GM12878 (cell line): Measurements from ENCODE around the gene PTPN22. TPM values are rescaled to one million over a fixed set of nuclear protein-coding genes. Genes with fewer than 3 reads are reported as not detected.

ENCODE experiments used
- ATAC-seq: fragments of 200-7000 bp; cut with Tn5 transposase; 3 replicates; pipeline ENCODE4 v1.9.1; 2020; ENCODE audit warnings: mild to moderate bottlenecking, moderate library complexity
- BruUV-seq: library from RNA; stranded (reverse); fragments of 400-500 nt; replicated peaks from 2 replicates; lab custom pipeline; 2021; lab: Mats Ljungman, UMichigan
- CTCF ChIA-PET: fragments of 300-600 bp; sonication (Branson Sonifier 250); formaldehyde crosslinking; extraction: SDS; loops from one replicate; lab custom pipeline; 2021; ENCODE audit warnings: inconsistent platforms; lab: Yijun Ruan, JAX
- POLR2A ChIA-PET: fragments of 350-600 bp; formaldehyde crosslinking; extraction: SDS; loops from one replicate; lab custom pipeline; 2021; ENCODE audit warnings: inconsistent platforms; lab: Charles Lee
- RAD21 ChIA-PET: fragments of 300-600 bp; sonication (Branson Sonifier 250); formaldehyde crosslinking; loops from one replicate; lab custom pipeline; 2023; ENCODE audit warnings: antibody characterized with exemption; ENCODE audit not compliant: unreplicated experiment; lab: Charles Lee
- SMC1A ChIA-PET: fragments of 300-600 bp; sonication (Branson Sonifier 250); formaldehyde crosslinking; loops from one replicate; lab custom pipeline; 2023; ENCODE audit not compliant: unreplicated experiment, uncharacterized antibody; lab: Charles Lee
- DNase-seq: peaks from one replicate; pipeline ENCODE4 v3.0.0-alpha.2; 2011; ENCODE audit warnings: low read depth, low spot score
- FAIRE-seq: peaks from 3 replicates; lab custom pipeline; 2011; peaks lifted over from hg19 to GRCh38; lab: Jason Lieb, UNC
- H2AFZ ChIP-seq: 2 replicates; pipeline ENCODE4 v1.6.0; 2011; ENCODE audit warnings: low read depth, low read length, control low read depth; ENCODE audit not compliant: control insufficient read depth
- H3K27ac ChIP-seq: 2 replicates; pipeline ENCODE4 v1.5.1; 2011; ENCODE audit warnings: control low read depth; ENCODE audit not compliant: control insufficient read depth, insufficient read depth
- H3K27me3 ChIP-seq, 2 experiments: replicated peaks in 1 of 2; 2 replicates each; pipeline versions ENCODE4 v1.6.0 to v1.6.1; 2011; ENCODE audit warnings: low read length in 1 of 2; ENCODE audit not compliant: control insufficient read depth in 2 of 2, insufficient read depth in 2 of 2
- H3K36me3 ChIP-seq, 2 experiments: 2 replicates each; pipeline ENCODE4 v1.5.1; 2011; ENCODE audit warnings: low read length in 1 of 2; ENCODE audit not compliant: control insufficient read depth in 2 of 2, insufficient read depth in 2 of 2
- H3K4me1 ChIP-seq: 2 replicates; pipeline ENCODE4 v1.6.1; 2011; ENCODE audit warnings: mild to moderate bottlenecking, low read length, moderate library complexity, mixed read lengths; ENCODE audit not compliant: control insufficient read depth, insufficient read depth
- H3K4me2 ChIP-seq: 2 replicates; pipeline ENCODE4 v1.6.0; 2011; ENCODE audit warnings: control low read depth; ENCODE audit not compliant: control insufficient read depth, insufficient read depth
- H3K4me3 ChIP-seq: fragments of 200-600 bp; sonication (generic); 2 replicates; pipeline ENCODE4 v1.5.1; 2016
- H3K79me2 ChIP-seq: 2 replicates; pipeline ENCODE4 v1.6.0; 2011; ENCODE audit warnings: low read length; ENCODE audit not compliant: control insufficient read depth, insufficient read depth
- H3K9ac ChIP-seq: 2 replicates; pipeline ENCODE4 v1.8.0; 2011; ENCODE audit warnings: low read length, control low read depth, mixed read lengths; ENCODE audit not compliant: control insufficient read depth, insufficient read depth
- H3K9me3 ChIP-seq: replicated peaks from 3 replicates; pipeline ENCODE4 v1.5.1; 2011; ENCODE audit warnings: mild to moderate bottlenecking, low read length; ENCODE audit not compliant: control insufficient read depth, insufficient read depth
- H4K20me1 ChIP-seq: 2 replicates; pipeline ENCODE4 v1.6.0; 2011; ENCODE audit not compliant: control insufficient read depth, insufficient read depth
- ATF3 ChIP-seq: IDR thresholded peaks from 2 replicates; pipeline ENCODE4 v1.6.1; 2011; ENCODE audit warnings: low read depth, mild to moderate bottlenecking, low read length, moderate library complexity, borderline replicate concordance; ENCODE audit errors: extremely low read depth
- BCL11A ChIP-seq: IDR thresholded peaks from 2 replicates; pipeline ENCODE4 v1.6.1; 2011; ENCODE audit warnings: low read depth, low read length
- EP300 ChIP-seq, 2 experiments: fragments of 150-350 bp in 1 of 2; IDR thresholded peaks; 2 replicates each; pipeline ENCODE4 v1.6.1; 2011 to 2012; ENCODE audit warnings: low read depth in 2 of 2, low read length in 2 of 2, borderline replicate concordance in 1 of 2, improper control_type of control experiment in 1 of 2, inconsistent platforms in 1 of 2; ENCODE audit not compliant: control insufficient read depth in 1 of 2
- EZH2 ChIP-seq: IDR thresholded peaks from 2 replicates; pipeline ENCODE4 v1.6.1; 2012; ENCODE audit warnings: low read depth, mild to moderate bottlenecking, control low read depth, inconsistent platforms, low read length, borderline replicate concordance; ENCODE audit not compliant: control insufficient read depth
- HDAC2 ChIP-seq: fragments of 200-600 bp; sonication (generic); IDR thresholded peaks from 2 replicates; pipeline ENCODE4 v1.6.1; 2017
- HDAC6 ChIP-seq: fragments of 200-600 bp; sonication (generic); IDR thresholded peaks from one replicate; pipeline ENCODE4 v1.8.0; 2017; ENCODE audit warnings: antibody characterized with exemption; ENCODE audit not compliant: unreplicated experiment
- NFXL1 ChIP-seq: fragments of 450-650 bp; IDR thresholded peaks from 2 replicates; pipeline ENCODE4 v1.6.1; 2017; ENCODE audit warnings: antibody characterized with exemption, mild to moderate bottlenecking, borderline replicate concordance
- NFYA ChIP-seq: IDR thresholded peaks from 2 replicates; pipeline ENCODE4 v1.6.1; 2011; ENCODE audit warnings: low read depth, mild to moderate bottlenecking, low read length, improper control_type of control experiment, borderline replicate concordance
- NR2C1 ChIP-seq: fragments of 450-650 bp; IDR thresholded peaks from 2 replicates; pipeline ENCODE4 v1.6.1; 2017; ENCODE audit warnings: antibody characterized with exemption, mild to moderate bottlenecking, moderate library complexity
- NR2C2 ChIP-seq: IDR thresholded peaks from 2 replicates; pipeline ENCODE4 v1.6.1; 2011; ENCODE audit warnings: borderline replicate concordance, low read depth; ENCODE audit not compliant: control insufficient read depth, insufficient read length
- NR2F1 ChIP-seq: fragments of 450-650 bp; conservative IDR thresholded peaks from 2 replicates; pipeline ENCODE4 v1.6.1; 2017; ENCODE audit warnings: mild to moderate bottlenecking
- PKNOX1 ChIP-seq: fragments of 450-650 bp; IDR thresholded peaks from 2 replicates; pipeline ENCODE4 v1.6.1; 2016; ENCODE audit warnings: mild to moderate bottlenecking
- RBBP5 ChIP-seq: fragments of 200-600 bp; sonication (generic); conservative IDR thresholded peaks from 2 replicates; pipeline ENCODE4 v1.6.1; 2016
- SMAD5 ChIP-seq: IDR thresholded peaks from 2 replicates; pipeline ENCODE4 v1.6.1; 2016; ENCODE audit warnings: antibody characterized with exemption, low read depth
- SMC3 ChIP-seq: IDR thresholded peaks from 2 replicates; pipeline ENCODE4 v1.6.1; 2011; ENCODE audit warnings: low read length, improper control_type of control experiment, borderline replicate concordance
- SP1 ChIP-seq: IDR thresholded peaks from one replicate; pipeline ENCODE4 v1.6.1; 2011; ENCODE audit warnings: low read depth, low read length
- SPI1 ChIP-seq: IDR thresholded peaks from 2 replicates; pipeline ENCODE4 v1.6.1; 2011; ENCODE audit warnings: low read depth, mild to moderate bottlenecking, low read length, moderate library complexity, borderline replicate concordance; ENCODE audit not compliant: insufficient read depth
- STAT1 ChIP-seq: fragments of 450-650 bp; conservative IDR thresholded peaks from 2 replicates; pipeline ENCODE4 v1.6.1; 2014; ENCODE audit warnings: antibody characterized with exemption, mild to moderate bottlenecking
- TAF1 ChIP-seq: IDR thresholded peaks from 2 replicates; pipeline ENCODE4 v1.6.1; 2011; ENCODE audit warnings: mild to moderate bottlenecking, low read depth, low read length, borderline replicate concordance
- TARDBP ChIP-seq: IDR thresholded peaks from 2 replicates; pipeline ENCODE4 v1.6.1; 2016; ENCODE audit warnings: borderline replicate concordance
- TCF12 ChIP-seq: IDR thresholded peaks from 2 replicates; pipeline ENCODE4 v1.6.1; 2011; ENCODE audit warnings: low read depth, mild to moderate bottlenecking, low read length
- WRNIP1 ChIP-seq: IDR thresholded peaks from 2 replicates; pipeline ENCODE4 v1.6.1; 2011; ENCODE audit warnings: low read depth, low read length, improper control_type of control experiment, borderline replicate concordance
- WGBS: methylation state at CpG from one replicate; pipeline ENCODE4 v1.1.6; 2016; ENCODE audit warnings: low lambda C conversion rate; ENCODE audit not compliant: insufficient replicate concordance, insufficient coverage; ENCODE audit errors: missing lambda C conversion rate; 5-methylcytosine and 5-hydroxymethylcytosine counted together
- in situ Hi-C: fragments of 300-500 bp; cut with MboI; formaldehyde crosslinking; loops from 9 replicates; pipeline ENCODE4 v1.14.3; 2018; ENCODE audit warnings: mixed read lengths
- intact Hi-C: fragments of 100-400 bp; cut with micrococcal nuclease; formaldehyde crosslinking; loops from one replicate; pipeline ENCODE4 v1.14.2; 2022; ENCODE audit not compliant: unreplicated experiment
- polyA plus RNA-seq, 11 experiments: library from polyadenylated mRNA; depleted of rRNA in 4 of 11; unstranded in 6 of 11; stranded (reverse) in 5 of 11; fragments of >200 nt; fragmentation: Nextera tagmentation in 4 of 11; fragmentation: Illumina TruSeq in 1 of 11; extraction: Ambion mirVana in 4 of 11; extraction: Trizol in 1 of 11; gene quantifications; 1 replicate in 1 of 11; 2 replicates in 10 of 11; pipeline versions ENCODE4 v1.2.1 to v1.2.3, GENCODE V29; 2011 to 2016; ENCODE audit warnings: inconsistent platforms in 2 of 11, missing spikeins in 2 of 11, low read depth in 1 of 11
- total RNA-seq, 4 experiments: library from RNA; depleted of rRNA in 3 of 4; stranded (reverse); fragments of >200 nt in 3 of 4; fragmentation: Illumina TruSeq in 1 of 4; extraction: Trizol in 1 of 4; gene quantifications; 2 replicates each; pipeline versions ENCODE4 v1.2.1 to v1.2.3, GENCODE V29; 2013 to 2021

The PTPN22 gene
- total and polyA plus RNA-seq, 10 of the 15 experiments (the other 5 are each of a cell fraction or from before 2014, with no cell fraction given), result 22.8 to 65.1 (median 44.9) TPM

GRCh38 chr1:113860891-113861290 lies 10.6 kb downstream of the PTPN22 start (continued):
- TF ChIP-seq EZH2 (no peak), NR2C1 (no peak), NR2F1 (no peak), TCF12 (no peak), ATF3 (no peak), HDAC6 (no peak), SP1 (no peak), NR2C2 (no peak)
- TF ChIP-seq, all 136 proteins: peak for 0

DNA sequence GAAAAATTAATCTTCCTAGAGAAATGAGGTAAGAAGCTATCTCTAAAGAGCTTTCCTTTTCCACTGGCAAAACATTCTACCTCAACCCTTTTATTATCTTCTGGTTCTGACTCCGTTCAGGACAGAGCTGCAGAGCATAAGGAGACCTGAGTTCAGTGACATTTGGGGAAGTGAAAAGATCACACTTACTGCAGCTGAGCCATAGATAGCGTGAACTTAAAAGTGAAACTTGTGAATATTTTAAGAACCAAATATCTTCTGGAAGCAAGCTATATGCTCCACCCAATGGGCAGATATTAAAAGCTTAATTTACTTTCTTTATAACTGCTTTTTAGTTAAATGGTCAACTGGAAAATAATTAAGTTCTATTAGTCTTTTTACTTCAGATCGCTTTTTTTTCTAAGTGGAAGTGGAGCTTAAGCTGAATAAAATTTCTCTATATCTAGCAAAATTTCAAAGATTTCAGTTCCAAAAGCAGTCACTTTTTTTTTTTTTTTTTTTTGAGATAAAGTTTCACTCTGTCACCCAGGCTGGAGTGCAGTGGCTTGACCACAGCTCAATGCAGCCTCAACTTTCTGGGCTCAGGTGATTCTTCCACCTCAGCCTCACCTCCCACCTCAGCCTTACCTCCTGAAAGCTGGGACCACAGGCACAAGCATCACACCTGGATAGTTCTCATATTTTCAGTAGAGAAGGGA lies 11.9 kb downstream of the PTPN22 start:
- no TSS peak for BruUV-seq
- Histone ChIP-seq H3K4me3 (peak overlapping the region; percentile 51), H3K9me3 (no peaks in the 10 kb centered on the region), H3K4me2 (peak overlapping the region; percentile 95), H3K9ac (peak overlapping the region; percentile 43; the same call in 1 of the 2 replicates), H3K27me3 (no peaks in the 10 kb centered on the region), H2AFZ (no peak overlapping the region), H3K27ac (peak overlapping the region; percentile 84), H3K79me2 (peaks cover 26% of the 10 kb centered on the region), H4K20me1 (no peaks in the 10 kb centered on the region), H3K4me1 (peaks cover 50% of the 10 kb centered on the region), H3K36me3 (peaks cover 0 to 11% of the 10 kb centered on the region in 2 experiments; a peak in 2 of 4 replicates)
- ChIA-PET POLR2A (interaction anchor here (0.8 to 8.0 kb wide), 12 partner anchors 10 to 100 kb away, joined by 3 to 111 read pairs (median 8); partner anchors contain the start of genes AP4B1, DCLRE1B, HIPK1 and PHTF1), CTCF (interaction anchor here (0.8 to 6.1 kb wide), 18 partner anchors 9 to 423 kb away, joined by 3 to 66 read pairs (median 6); partner anchors contain the start of genes AP4B1, DCLRE1B, HIPK1 and PHTF1), RAD21 (interaction anchor here (0.6 to 7.1 kb wide), 19 partner anchors 8 to 106 kb away, joined by 3 to 189 read pairs (median 8); partner anchors contain the start of genes AP4B1, DCLRE1B, HIPK1 and RSBN1), SMC1A (interaction anchor here (0.6 to 17.4 kb wide), 34 partner anchors 9 to 592 kb away, joined by 3 to 396 read pairs (median 6); partner anchors contain the start of genes AP4B1, BCL2L15, DCLRE1B and HIPK1)
- in situ Hi-C loops (no loop called here), intact Hi-C loops (loop anchor here (1.0 to 5.0 kb wide), 3 partner anchors 12 to 83 kb away; partner anchors contain the start of genes AP4B1, DCLRE1B and PTPN22)
- WGBS, result 0% methylated on average over 3 of the region's 3 CpGs
- DNase-seq (peak; percentile 87), FAIRE-seq (peak; percentile 61), ATAC-seq (peak; percentile 91)
- TF ChIP-seq EP300 (IDR thresholded peaks at IDR 0.05; ENCODE audit: borderline replicate concordance in 1 of 2, control insufficient read depth in 1 of 2, low read depth in 2 of 2, low read length in 2 of 2) (peak; percentile 30 to 91; a peak in 3 of 4 replicates), RBBP5 (no peak), PKNOX1 (no peak), HDAC2 (no peak), BCL11A (peak; percentile 89), STAT1 (no peak), WRNIP1 (no peak), SMAD5 (no peak), TAF1 (peak; percentile 31; the same call in 1 of the 2 replicates), NFXL1 (no peak), TARDBP (no peak), SPI1 (peak; percentile 99), NR2C1 (no peak), NFYA (no peak), SMC3 (no peak)
